ENCODE data around the gene EYA2.
A peak's percentile ranks its signal among the peaks of the same experiment; 100 is the strongest.

GRCh38 chr20:47013606-47014005 is 119.0 kb downstream of the EYA2 start:
- TF ChIP-seq CTCF (conservative IDR thresholded peaks at IDR 0.05; ENCODE audit: low read depth, low read length) (peak; percentile 55), EZH2phosphoT487 (IDR thresholded peaks at IDR 0.05; ENCODE audit: borderline replicate concordance, low read length) (no peak), EZH2 (IDR thresholded peaks at IDR 0.05; ENCODE audit: low read length, unreplicated experiment) (no peak)
